K562 (cell line): ENCODE measurements around the gene ETV3L. TPM values are rescaled to one million over a fixed set of nuclear protein-coding genes. Genes with fewer than 3 reads are reported as not detected.
A peak's percentile ranks its signal among the peaks of the same experiment; 100 is the strongest.

Experiments
- ATAC-seq: fragments of 200-7000 bp; cut with Tn5 transposase; 3 replicates; pipeline ENCODE4 v1.9.1; 2020; ENCODE audit warnings: moderate library complexity
- BruUV-seq: library from RNA; stranded (reverse); fragments of 400-500 nt; replicated peaks from 2 replicates; lab custom pipeline; 2021; lab: Mats Ljungman, UMichigan
- CTCF ChIA-PET: fragments of 300-600 bp; formaldehyde crosslinking; extraction: SDS; loops from one replicate; lab custom pipeline; 2021; ENCODE audit warnings: low intra/inter-chr PET ratio; lab: Yijun Ruan, JAX
- POLR2A ChIA-PET: fragments of 300-600, 350-650 bp; sonication (Branson Sonifier 250); formaldehyde crosslinking; extraction: SDS; loops from one replicate; lab custom pipeline; 2021; ENCODE audit warnings: antibody characterized with exemption, inconsistent platforms; lab: Yijun Ruan, JAX
- DNase-seq, 4 experiments: peaks; one replicate each; pipeline versions ENCODE4 v3.0.0 to v3.0.0-alpha.2; 2011 to 2018; ENCODE audit warnings: low spot score in 3 of 4, mixed read lengths in 3 of 4; ENCODE audit errors: extremely low read depth in 1 of 4
- FAIRE-seq: peaks from 2 replicates; lab custom pipeline; 2011; peaks lifted over from hg19 to GRCh38; lab: Jason Lieb, UNC
- H2AFZ ChIP-seq: 2 replicates; pipeline ENCODE4 v1.6.0; 2011; ENCODE audit warnings: low read depth, low read length, control low read depth, inconsistent platforms
- H3K27ac ChIP-seq: fragments of 200-600 bp; 3 replicates; pipeline ENCODE4 v1.8.0; 2011; ENCODE audit warnings: low read depth, mild to moderate bottlenecking, control low read depth, inconsistent platforms, low read length, moderate library complexity, mixed read lengths; ENCODE audit errors: extremely low read depth
- H3K27me3 ChIP-seq, 2 experiments: fragments of 300-600 bp in 1 of 2; 2 replicates in 1 of 2; 3 replicates in 1 of 2; pipeline versions ENCODE4 v1.6.0 to v1.8.0; 2011; ENCODE audit warnings: inconsistent platforms in 2 of 2, low read length in 2 of 2, mild to moderate bottlenecking in 1 of 2, mixed read lengths in 1 of 2, moderate library complexity in 1 of 2; ENCODE audit not compliant: control insufficient read depth in 2 of 2, insufficient read depth in 2 of 2
- H3K36me3 ChIP-seq: fragments of 300-600 bp; 3 replicates; pipeline ENCODE4 v1.8.0; 2011; ENCODE audit warnings: mild to moderate bottlenecking, low read length, inconsistent platforms; ENCODE audit not compliant: control insufficient read depth, insufficient read depth
- H3K4me1 ChIP-seq, 2 experiments: fragments of 200-600 bp in 1 of 2; replicated peaks in 1 of 2; 2 replicates in 1 of 2; 3 replicates in 1 of 2; pipeline versions ENCODE4 v1.5.1 to v1.8.0; 2011; ENCODE audit warnings: inconsistent platforms in 2 of 2, low read length in 2 of 2, mild to moderate bottlenecking in 1 of 2, mixed read lengths in 1 of 2, moderate library complexity in 1 of 2; ENCODE audit not compliant: control insufficient read depth in 2 of 2, insufficient read depth in 2 of 2
- H3K4me2 ChIP-seq: 2 replicates; pipeline ENCODE4 v1.6.1; 2011; ENCODE audit warnings: low read length, control low read depth, inconsistent platforms, mixed read lengths; ENCODE audit not compliant: insufficient read depth
- H3K4me3 ChIP-seq: fragments of 200-600 bp; sonication (generic), shearing (Covaris generic); 2 replicates; pipeline ENCODE4 v1.5.1; 2016; ENCODE audit warnings: control low read depth, inconsistent platforms
- H3K79me2 ChIP-seq: fragments of 200-600 bp; 3 replicates; pipeline ENCODE4 v1.8.0; 2011; ENCODE audit warnings: low read length, inconsistent platforms; ENCODE audit not compliant: control insufficient read depth, insufficient read depth
- H3K9ac ChIP-seq, 2 experiments: 2 replicates each; pipeline versions ENCODE4 v1.6.0 to v1.6.1; 2011; ENCODE audit warnings: low read depth in 2 of 2, low read length in 2 of 2, control low read depth in 1 of 2, inconsistent platforms in 1 of 2, mild to moderate bottlenecking in 1 of 2, mixed read lengths in 1 of 2; ENCODE audit not compliant: insufficient read depth in 1 of 2
- H3K9me1 ChIP-seq: one replicate; pipeline ENCODE4 v1.6.0; 2011; ENCODE audit warnings: inconsistent platforms, mild to moderate bottlenecking, low read length, moderate library complexity; ENCODE audit not compliant: control insufficient read depth, insufficient read depth
- H3K9me3 ChIP-seq: replicated peaks from 2 replicates; pipeline ENCODE4 v1.5.1; 2011; ENCODE audit warnings: low read depth, low read length, inconsistent platforms; ENCODE audit not compliant: control insufficient read depth, insufficient read depth
- H4K20me1 ChIP-seq: replicated peaks from 2 replicates; pipeline ENCODE4 v1.6.1; 2011; ENCODE audit warnings: low read length, inconsistent platforms, mixed read lengths; ENCODE audit not compliant: control insufficient read depth, insufficient read depth
- ATF3 ChIP-seq, 2 experiments: fragments of 450-650 bp in 1 of 2; sonication (generic) in 1 of 2; formaldehyde crosslinking in 1 of 2; IDR thresholded peaks in 1 of 2; conservative IDR thresholded peaks in 1 of 2; 2 replicates each; pipeline versions ENCODE4 v1.6.1 to v1.8.1; 2016 to 2023; ENCODE audit warnings: mild to moderate bottlenecking in 2 of 2, moderate library complexity in 2 of 2, inconsistent platforms in 1 of 2, missing genetic modification reagents in 1 of 2
- ATF7 ChIP-seq: fragments of 450-650 bp; IDR thresholded peaks from 2 replicates; pipeline ENCODE4 v1.7.1; 2014; ENCODE audit warnings: mild to moderate bottlenecking, moderate library complexity
- FOXJ3 ChIP-seq: sonication (generic); formaldehyde crosslinking; IDR thresholded peaks from 2 replicates; pipeline ENCODE4 v1.4.0; 2020; ENCODE audit warnings: mild to moderate bottlenecking, missing genetic modification reagents
- NFIC ChIP-seq: fragments of 450-650 bp; IDR thresholded peaks from 2 replicates; pipeline ENCODE4 v1.6.1; 2017; ENCODE audit warnings: mild to moderate bottlenecking, inconsistent platforms
- TBL1XR1 ChIP-seq, 2 experiments: IDR thresholded peaks; 2 replicates each; pipeline ENCODE4 v1.6.1; 2012; ENCODE audit warnings: improper control_type of control experiment in 2 of 2, low read length in 2 of 2, mild to moderate bottlenecking in 1 of 2
- ZNF507 ChIP-seq: conservative IDR thresholded peaks from 2 replicates; pipeline ENCODE4 v1.6.1; 2017; ENCODE audit warnings: missing genetic modification characterization, missing compliant biosample characterization
- ZSCAN29 ChIP-seq: fragments of 450-650 bp; IDR thresholded peaks from 2 replicates; pipeline ENCODE4 v1.6.1; 2017
- WGBS: fragments of 100-300 bp; shearing (Covaris generic); methylation state at CpG from one replicate; pipeline ENCODE4 v1.1.6; 2016; ENCODE audit warnings: low coverage, mixed read lengths; ENCODE audit not compliant: insufficient coverage; ENCODE audit errors: missing lambda C conversion rate; 5-methylcytosine and 5-hydroxymethylcytosine counted together
- in situ Hi-C: fragments of 300-500 bp; cut with MboI; formaldehyde crosslinking; loops from 4 replicates; pipeline ENCODE4 v1.15.0; 2018; ENCODE audit warnings: inconsistent platforms, mixed read lengths
- intact Hi-C: fragments of 100-400 bp; cut with micrococcal nuclease; formaldehyde crosslinking; loops from 2 replicates; pipeline ENCODE4 v1.14.2; 2022
- polyA plus RNA-seq, 8 experiments: library from polyadenylated mRNA; depleted of rRNA in 4 of 8; stranded (reverse) in 5 of 8; unstranded in 3 of 8; fragments of >200 nt; fragmentation: Nextera tagmentation in 2 of 8; fragmentation: Illumina TruSeq in 1 of 8; extraction: Ambion mirVana in 2 of 8; extraction: Trizol in 1 of 8; gene quantifications; 2 replicates each; pipeline versions ENCODE4 v1.2.1 to v1.2.3, GENCODE V29; 2011 to 2014; ENCODE audit warnings: inconsistent platforms in 1 of 8, missing spikeins in 1 of 8
- total RNA-seq, 7 experiments: library from RNA; depleted of rRNA in 6 of 7; stranded (reverse); fragments of >200 nt in 6 of 7; fragmentation: Illumina TruSeq in 2 of 7; extraction: Trizol in 2 of 7; gene quantifications; 2 replicates each; pipeline versions ENCODE4 v1.2.1 to v1.2.3, GENCODE V29; 2011 to 2021; ENCODE audit warnings: low replicate concordance in 1 of 7
- TF ChIP-seq, protein P1 (sequence below): fragments of 200-800 bp; sonication (Bioruptor generic); IDR thresholded peaks from 2 replicates; pipeline ENCODE4 v1.6.1; 2017; ENCODE audit warnings: missing genetic modification characterization, missing compliant biosample characterization

The ETV3L gene
- total and polyA plus RNA-seq, 9 of the 15 experiments (the other 6 are each of a cell fraction or from before 2014, with no cell fraction given) = not detected

GRCh38 chr1:157142765-157143423 is 43.3 kb upstream of the ETV3L start:
- 55% methylated on average over 3 of the region's 3 CpGs for WGBS
- in situ Hi-C loops = no loop called here

More at GRCh38 chr1:157142765-157143423, 43.3 kb upstream of the ETV3L start:
- POLR2A ChIA-PET = interaction anchor here (1.1 kb wide), 1 partner anchor 523 kb away, joined by 3 read pairs; no protein-coding TSS in a partner anchor
- no TSS peak for BruUV-seq
- intact Hi-C loops = no loop called here
- Histone ChIP-seq H3K4me2 (no peak overlapping the region), H3K27ac (no peak overlapping the region), H3K9me1 (no peaks in the 10 kb centered on the region), H3K79me2 (peaks cover 3% of the 10 kb centered on the region), H2AFZ (no peak overlapping the region; the same call in 1 of the 2 replicates), H3K4me1 (peaks cover 15 to 27% of the 10 kb centered on the region in 2 experiments)
- TF ChIP-seq ATF7 (no peak), ATF3 (IDR thresholded peaks at IDR 0.05) (peak; percentile 49; the same call in 1 of the 2 replicates), ATF3 (CRISPR knock-in tag; conservative IDR thresholded peaks at IDR 0.05) (no peak), ZSCAN29 (no peak), ZNF507 (tag) (no peak), NFIC (peak; percentile 59), TBL1XR1 (IDR thresholded peaks at IDR 0.05; ENCODE audit: low read length in 2 of 2) (no peak), FOXJ3 (CRISPR knock-in tag) (no peak)
- TF ChIP-seq, protein P1, sequence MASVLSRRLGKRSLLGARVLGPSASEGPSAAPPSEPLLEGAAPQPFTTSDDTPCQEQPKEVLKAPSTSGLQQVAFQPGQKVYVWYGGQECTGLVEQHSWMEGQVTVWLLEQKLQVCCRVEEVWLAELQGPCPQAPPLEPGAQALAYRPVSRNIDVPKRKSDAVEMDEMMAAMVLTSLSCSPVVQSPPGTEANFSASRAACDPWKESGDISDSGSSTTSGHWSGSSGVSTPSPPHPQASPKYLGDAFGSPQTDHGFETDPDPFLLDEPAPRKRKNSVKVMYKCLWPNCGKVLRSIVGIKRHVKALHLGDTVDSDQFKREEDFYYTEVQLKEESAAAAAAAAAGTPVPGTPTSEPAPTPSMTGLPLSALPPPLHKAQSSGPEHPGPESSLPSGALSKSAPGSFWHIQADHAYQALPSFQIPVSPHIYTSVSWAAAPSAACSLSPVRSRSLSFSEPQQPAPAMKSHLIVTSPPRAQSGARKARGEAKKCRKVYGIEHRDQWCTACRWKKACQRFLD (CRISPR knock-in tag) = no peak
- TF ChIP-seq, all 486 proteins: peak for 2
- CTCF ChIA-PET = no interaction called here
- Histone ChIP-seq H3K27me3 (no peaks in the 10 kb centered on the region), H3K9me3 (no peaks in the 10 kb centered on the region), H3K9ac (no peak overlapping the region), H3K36me3 (no peaks in the 10 kb centered on the region; the same call in 2 of the 3 replicates), H4K20me1 (no peaks in the 10 kb centered on the region), H3K4me3 (no peak overlapping the region)
- FAIRE-seq (no peak), ATAC-seq (no peak), DNase-seq (no peak)
